Psoas muscle (tissue), 8 donors: ENCODE data around the gene SLC2A14. TPM values are rescaled to one million over a fixed set of nuclear protein-coding genes. Genes with fewer than 3 reads are reported as not detected.
"Not testable (repeated sequence)": the region's sequence is repeated elsewhere in the genome, so short reads cannot be mapped to it uniquely, and the experiment has no call there.

Experiments
- ATAC-seq, 4 donors: fragments of 200-7000 bp; cut with Tn5 transposase; one replicate each; pipeline ENCODE4 v1.9.1; 2020; ENCODE audit warnings: moderate library complexity in 3 of 4, mild to moderate bottlenecking in 2 of 4
- DNase-seq, 2 donors: peaks; one replicate each; pipeline ENCODE4 v3.0.0-alpha.2; 2020
- H3K27ac ChIP-seq: fragments of 200-600 bp; one replicate; pipeline ENCODE4 v1.8.0; 2022
- H3K27me3 ChIP-seq, 3 donors: fragments of 200-600 bp in 1 of 3; one replicate each; pipeline versions ENCODE4 v1.6.1 to v1.8.0; 2013 to 2022; ENCODE audit warnings: low read length in 2 of 3, mild to moderate bottlenecking in 2 of 3, moderate library complexity in 1 of 3; ENCODE audit not compliant: insufficient read depth in 3 of 3
- H3K36me3 ChIP-seq, 2 donors: fragments of 200-600 bp in 1 of 2; one replicate each; pipeline versions ENCODE4 v1.6.1 to v1.8.0; 2013 to 2022; ENCODE audit warnings: low read depth in 1 of 2, mild to moderate bottlenecking in 1 of 2, moderate library complexity in 1 of 2; ENCODE audit not compliant: insufficient read depth in 1 of 2
- H3K4me1 ChIP-seq: fragments of 200-600 bp; one replicate; pipeline ENCODE4 v1.8.0; 2022
- H3K4me3 ChIP-seq: fragments of 200-600 bp; one replicate; pipeline ENCODE4 v1.8.0; 2022; ENCODE audit warnings: mild to moderate bottlenecking
- H3K9me3 ChIP-seq: fragments of 200-600 bp; one replicate; pipeline ENCODE4 v1.8.0; 2022
- CTCF ChIP-seq: fragments of 200-600 bp; IDR thresholded peaks from one replicate; pipeline ENCODE4 v1.8.0; 2022; ENCODE audit warnings: antibody characterized with exemption
- WGBS, 3 donors: extraction: QIAGEN DNeasy Blood & Tissue Kit; methylation state at CpG; one replicate each; pipeline versions ENCODE4 v1.1.6 to v1.1.7; 2013; 5-methylcytosine and 5-hydroxymethylcytosine counted together
- intact Hi-C, 2 donors: fragments of 100-400 bp; cut with DNase I; formaldehyde crosslinking; loops; one replicate each; pipeline versions ENCODE4 v1.11.0 to v1.14.2; 2022
- polyA plus RNA-seq, 3 donors: library from polyadenylated mRNA; stranded (reverse); fragments of 200-250 nt; gene quantifications; one replicate each; pipeline ENCODE4 v1.2.3, GENCODE V29; 2013
- total RNA-seq, 4 donors: library from RNA; stranded (reverse); fragmentation: NEBNext Ultra II Directional in 2 of 4; extraction: Animal tissue kit (Norgen Biotek cat#: 25700) in 2 of 4; gene quantifications; one replicate each; pipeline versions ENCODE4 v1.2.1 to v1.2.4, GENCODE V29; 2021 to 2023
- donor health status: healthy with polysubstance abuse.
- donor health status: DM: no; HTN: no; CAD: no; lungs with moderate emphysema.
- donor health status: Bipolar disorder and iron deficiency.
- donor health status: healthy.
- donor health status: DM: yes; HTN: yes; CAD: no.
- donor health status: DM: no; HTN: no; CAD: no.
- donor health status: DM: no; HTN: no; CAD: no.
- donor health status: DM: yes; HTN: yes; CAD: no.

Gene SLC2A14
- total and polyA plus RNA-seq, 7 donors = 0.03 to 0.37 (median 0.21) TPM; not detected in 1

GRCh38 chr12:7839848-7840247, 32.9 kb downstream of the SLC2A14 start:
- H3K27ac ChIP-seq, H3K9me3 ChIP-seq, H3K36me3 ChIP-seq, intact Hi-C loops, DNase-seq, ATAC-seq, H3K4me1 ChIP-seq, H3K4me3 ChIP-seq: not testable (repeated sequence)
- H3K27me3 ChIP-seq = peaks cover 0 to 11% (median 0%) of the 10 kb centered on the region in 3 donors
- WGBS, 3 donors = 75 to 88% (median 77%) methylated on average over 6 to 7 of the region's 7 CpGs

DNA sequence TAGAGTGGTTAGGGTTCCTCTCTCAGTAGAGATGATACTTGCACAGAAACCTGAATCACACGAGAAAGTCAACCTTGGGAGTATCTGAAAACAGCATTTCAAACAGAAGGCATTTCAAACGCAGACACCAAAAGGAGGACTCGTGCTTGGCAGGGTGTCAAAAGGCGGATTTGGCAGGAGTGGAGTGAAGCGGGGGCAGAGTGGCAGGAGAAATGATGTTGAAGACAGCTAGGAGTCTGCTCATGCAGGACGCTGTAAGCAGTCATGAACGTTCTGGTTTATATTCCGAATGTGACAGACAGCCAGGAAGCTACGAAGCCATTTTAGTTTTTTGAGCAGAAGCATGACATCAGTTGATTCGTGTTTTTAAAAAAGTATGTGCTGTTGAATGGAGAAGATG, 33.5 kb downstream of the SLC2A14 start:
- WGBS, 3 donors = 27 to 32% (median 30%) methylated on average over 5 to 8 of the region's 10 CpGs
- H3K27ac ChIP-seq, H3K4me3 ChIP-seq, H3K9me3 ChIP-seq, intact Hi-C loops, H3K4me1 ChIP-seq, ATAC-seq, H3K36me3 ChIP-seq: not testable (repeated sequence)
- DNase-seq = peak in 1 of 2 donors; percentile 33
- peaks cover 0 to 11% (median 0%) of the 10 kb centered on the region in 3 donors for H3K27me3 ChIP-seq

DNA sequence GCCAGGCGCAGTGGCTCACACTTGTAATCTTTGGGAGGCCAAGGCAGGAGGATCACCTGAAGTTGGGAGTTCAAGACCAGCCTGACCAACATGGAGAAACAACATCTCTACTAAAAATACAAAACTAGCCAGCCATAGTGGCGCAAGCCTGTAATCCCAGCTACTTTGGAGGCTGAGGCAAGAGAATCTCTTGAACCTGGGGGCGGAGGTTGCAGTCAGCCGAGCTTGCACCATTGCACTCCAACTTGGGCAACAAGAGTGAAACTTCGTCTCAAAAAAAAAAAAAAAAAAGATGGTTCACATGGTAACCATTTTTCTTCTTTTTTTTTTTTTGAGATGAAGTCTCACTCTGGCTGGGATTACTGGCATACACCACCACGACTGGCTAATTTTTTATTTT, 35.3 kb downstream of the SLC2A14 start:
- no peaks in the 10 kb centered on the region for H3K9me3 ChIP-seq
- H3K27me3 ChIP-seq = peaks cover 0 to 11% (median 0%) of the 10 kb centered on the region in 3 donors
- H3K4me3 ChIP-seq = no peak overlapping the region
- no peak overlapping the region for H3K27ac ChIP-seq
- no peak for TF ChIP-seq CTCF
- no peaks in the 10 kb centered on the region for H3K36me3 ChIP-seq
- no peaks in the 10 kb centered on the region for H3K4me1 ChIP-seq
- ATAC-seq (no peak), DNase-seq (no peak)
- 74 to 83% (median 75%) methylated on average over 5 to 6 of the region's 6 CpGs for WGBS, 3 donors
- intact Hi-C loops = no loop called here

- H3K36me3 ChIP-seq = no peaks in the 10 kb centered on the region
- H3K4me3 ChIP-seq = no peak overlapping the region
- WGBS, 3 donors = 52 to 62% (median 60%) methylated on average over 5 of the region's 5 CpGs
- no peak for DNase-seq
- ATAC-seq = no peak
- no peaks in the 10 kb centered on the region for H3K27me3 ChIP-seq
- H3K27ac ChIP-seq = no peak overlapping the region
- no peak for TF ChIP-seq CTCF
- H3K4me1 ChIP-seq = no peaks in the 10 kb centered on the region
- intact Hi-C loops = no loop called here
- no peaks in the 10 kb centered on the region for H3K9me3 ChIP-seq
Measured at GRCh38 chr12:7835766-7836165, 36.9 kb downstream of the SLC2A14 start.

- no peak overlapping the region for H3K4me3 ChIP-seq
- intact Hi-C loops = no loop called here
- no peak for TF ChIP-seq CTCF
- ATAC-seq (no peak), DNase-seq (no peak)
- H3K4me1 ChIP-seq = no peaks in the 10 kb centered on the region
- H3K36me3 ChIP-seq = no peaks in the 10 kb centered on the region
- H3K27me3 ChIP-seq = no peaks in the 10 kb centered on the region
- H3K9me3 ChIP-seq = no peaks in the 10 kb centered on the region
- WGBS, 3 donors = 74 to 75% (median 75%) methylated on average over 9 of the region's 9 CpGs
- no peak overlapping the region for H3K27ac ChIP-seq
Measured at GRCh38 chr12:7835116-7835515, 37.6 kb downstream of the SLC2A14 start.

DNA sequence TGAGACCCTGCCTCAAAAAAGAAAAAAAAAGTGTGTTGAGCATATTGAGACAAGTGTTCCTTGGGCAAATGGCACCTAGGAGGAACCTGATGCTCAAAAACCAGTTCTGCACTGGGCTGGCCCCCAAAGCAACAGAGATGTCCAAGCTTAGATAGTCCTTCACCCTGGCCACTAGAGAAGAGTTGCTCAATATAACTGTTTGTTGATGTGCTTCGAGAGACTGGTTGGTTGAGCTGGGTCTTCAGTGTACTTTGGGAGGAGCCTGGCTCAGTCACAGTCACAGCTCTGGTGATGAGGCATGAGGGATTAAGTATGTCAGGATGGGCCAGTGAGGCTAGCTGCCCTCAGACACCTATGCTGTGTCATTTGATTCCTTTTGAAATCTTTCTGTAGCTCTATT, 38.0 kb downstream of the SLC2A14 start:
- H3K4me1 ChIP-seq = no peaks in the 10 kb centered on the region
- no peaks in the 10 kb centered on the region for H3K27me3 ChIP-seq
- no peaks in the 10 kb centered on the region for H3K36me3 ChIP-seq
- H3K9me3 ChIP-seq = no peaks in the 10 kb centered on the region
- H3K4me3 ChIP-seq = no peak overlapping the region
- intact Hi-C loops = no loop called here
- ATAC-seq (no peak), DNase-seq (no peak)
- WGBS, 3 donors = 73 to 90% (median 77%) methylated on average over 1 of the region's 1 CpG
- no peak for TF ChIP-seq CTCF
- H3K27ac ChIP-seq = no peak overlapping the region
